NCI-H1092 (cell line): ENCODE measurements around the gene RBM10.

Experiments
- DNase-seq: peaks from one replicate; lab custom pipeline; 2025; lab: John Stamatoyannopoulos, UW

RBM10 gene

DNA sequence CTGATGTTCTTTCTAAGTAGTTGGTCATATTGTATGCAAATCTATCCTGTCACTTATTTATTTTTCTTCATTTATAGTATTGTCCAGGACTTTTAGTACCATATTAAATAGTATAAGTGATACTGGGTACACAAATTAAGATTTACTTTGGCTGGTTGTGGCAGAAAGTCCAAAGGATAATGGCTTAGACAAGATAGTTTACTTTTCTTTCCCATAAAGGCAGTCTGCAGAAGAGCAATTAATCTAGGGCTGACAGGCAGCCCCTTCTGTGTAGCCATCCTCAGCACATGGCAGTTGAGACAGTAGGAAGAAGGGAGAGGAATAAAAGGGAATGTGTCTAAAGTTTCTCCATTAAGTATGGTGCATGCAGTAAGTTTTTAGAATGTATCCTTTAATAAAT is 6.4 kb downstream of the RBM10 start:
- no peak for DNase-seq

DNA sequence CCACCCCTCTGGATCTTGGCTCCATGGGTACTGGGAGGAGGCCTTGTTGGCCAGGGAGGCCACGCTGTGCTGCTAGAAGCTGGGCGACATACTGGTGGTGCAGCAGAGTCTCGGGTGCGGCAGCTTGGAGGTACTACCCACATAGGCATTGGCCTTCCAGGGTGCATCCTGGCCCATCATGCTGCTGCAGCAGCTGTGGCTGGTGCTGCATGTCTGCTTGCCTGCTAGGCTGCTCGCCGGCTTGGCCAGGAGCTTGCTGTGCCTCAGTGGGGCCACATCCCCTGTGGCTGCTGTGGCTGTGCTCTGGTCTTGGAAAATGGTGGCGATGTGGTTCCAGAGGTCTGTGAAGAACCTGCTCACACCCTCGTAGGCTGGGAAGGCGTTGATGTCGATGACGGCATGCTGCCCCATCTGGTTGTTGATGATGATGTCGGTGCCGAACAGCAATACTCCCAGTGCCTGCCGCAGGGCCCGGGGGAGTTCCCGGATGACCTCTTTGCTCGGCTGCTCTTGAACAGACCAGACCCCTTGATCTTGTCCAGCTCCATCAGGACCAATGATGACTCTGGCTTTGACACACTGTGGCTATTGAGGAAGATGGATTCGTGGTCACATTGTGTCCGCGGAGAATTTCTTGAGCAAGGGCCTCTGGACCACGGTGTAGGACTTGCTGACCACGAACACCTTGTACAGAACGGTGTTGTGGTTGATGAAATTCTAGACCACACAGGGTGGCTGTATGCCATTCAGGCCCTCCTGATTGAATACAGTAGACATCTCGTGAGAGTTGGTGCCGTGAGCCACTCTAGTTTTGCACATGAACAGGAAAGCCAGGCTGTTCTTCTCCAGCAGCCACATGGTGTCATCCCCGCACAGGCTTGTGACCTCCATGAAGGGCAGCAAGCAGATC is 11.8 kb downstream of the RBM10 start:
- no peak for DNase-seq

DNA sequence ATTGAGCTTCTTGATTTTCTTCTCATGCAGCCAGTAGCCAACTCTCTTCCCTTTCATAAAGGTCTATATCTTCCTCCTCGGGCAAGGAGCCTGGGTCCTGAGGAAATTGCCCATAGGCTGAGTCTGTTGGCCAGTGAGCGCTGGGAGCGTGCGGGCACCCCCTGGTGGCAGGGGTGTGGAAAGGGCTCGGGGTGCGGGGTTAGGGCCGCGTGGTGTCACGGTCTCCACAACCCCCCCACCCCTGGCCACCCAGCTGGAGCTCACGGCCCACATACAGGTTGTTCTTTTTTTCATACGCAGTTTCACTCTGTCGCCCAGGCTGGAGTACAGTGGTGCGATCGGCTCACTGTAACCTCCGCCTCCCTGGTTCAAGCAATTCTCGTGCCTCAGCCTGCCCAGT is 13.1 kb downstream of the RBM10 start:
- DNase-seq: no peak

DNA sequence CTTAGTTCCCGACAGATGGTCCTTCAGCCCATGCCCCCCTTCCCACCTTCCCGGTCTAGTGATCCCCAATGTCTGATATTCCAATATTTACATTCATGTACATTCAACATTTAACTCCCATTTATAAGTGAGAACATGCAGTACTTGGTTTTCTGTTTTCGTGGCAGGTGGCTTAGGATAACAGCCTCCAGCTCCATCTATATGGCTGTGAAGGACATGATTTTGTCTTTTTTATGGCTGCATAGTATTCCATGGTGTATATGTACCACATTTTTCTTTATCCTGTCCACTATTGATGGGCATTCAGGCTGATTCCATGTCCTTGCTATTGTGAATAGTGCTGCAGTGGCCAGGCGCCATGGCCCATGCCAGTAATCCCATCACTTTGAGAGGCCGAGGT is 13.8 kb downstream of the RBM10 start:
- DNase-seq: no peak

DNA sequence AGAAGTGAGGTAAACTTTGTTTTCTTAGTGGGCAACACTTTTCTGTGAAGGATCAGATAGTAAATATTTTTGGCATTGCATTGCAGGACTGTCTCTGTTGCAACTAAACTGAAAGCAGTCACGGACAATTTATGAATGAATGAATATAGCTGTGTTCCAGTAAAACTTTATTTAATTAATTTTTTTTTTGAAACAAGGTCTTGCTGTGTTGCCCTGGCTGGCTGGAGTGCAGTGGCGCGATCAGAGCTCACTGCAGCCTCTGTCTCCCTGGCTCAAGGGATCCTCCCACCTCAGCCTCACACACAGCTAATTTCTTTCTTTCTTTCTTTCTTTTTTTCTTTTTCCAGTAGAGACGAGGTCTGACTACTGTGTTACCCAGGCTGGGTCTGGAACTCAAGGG is 15.8 kb downstream of the RBM10 start:
- no peak for DNase-seq

DNA sequence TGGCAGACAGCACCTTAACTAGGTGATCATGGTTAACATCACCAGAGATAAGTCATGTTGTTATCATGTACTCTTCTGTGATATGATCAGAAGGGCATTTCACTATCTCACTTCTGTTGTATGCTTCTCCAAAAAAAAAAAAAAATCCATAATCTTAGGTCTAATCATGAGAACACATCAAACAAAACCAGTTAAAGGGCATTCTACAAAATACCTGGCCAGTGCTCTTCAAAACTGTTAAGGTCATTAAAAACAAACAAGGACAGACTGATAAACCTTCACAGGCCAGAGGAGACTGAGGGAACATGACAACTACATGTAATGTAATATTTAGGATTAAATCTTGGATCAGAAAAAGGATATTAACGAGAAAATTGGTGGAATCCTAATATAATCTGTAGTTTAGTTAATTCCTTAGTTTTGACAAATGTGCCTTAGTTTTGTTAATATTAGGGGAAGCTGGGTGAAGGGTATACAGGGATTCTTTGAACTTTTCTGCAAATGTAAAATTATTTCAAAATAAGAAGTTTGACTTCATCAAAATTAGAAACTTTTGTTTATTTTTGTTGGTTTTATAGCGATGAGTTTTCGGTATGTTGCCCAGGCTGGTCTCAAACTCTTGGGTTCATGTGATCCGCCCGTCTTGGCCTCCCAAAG is 18.0 kb downstream of the RBM10 start:
- DNase-seq: no peak

DNA sequence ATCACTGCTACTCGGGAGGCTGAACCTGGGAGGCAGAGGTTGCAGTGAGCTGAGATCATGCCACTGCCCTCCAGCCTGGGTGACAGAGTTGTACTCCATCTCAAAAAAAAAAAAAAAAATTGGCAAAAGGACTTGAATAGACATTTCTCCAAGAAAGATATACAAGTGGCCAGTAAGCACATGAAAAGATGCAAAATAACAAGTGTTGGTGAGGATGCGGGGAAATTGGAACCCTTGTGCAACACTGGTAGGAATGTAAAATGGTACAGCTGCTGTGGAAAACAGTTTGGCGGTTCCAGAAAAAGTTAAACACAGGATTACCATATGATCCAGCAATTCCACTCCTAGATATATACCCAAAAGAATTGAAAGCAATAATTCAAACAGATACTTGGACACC is 19.4 kb downstream of the RBM10 start:
- DNase-seq: no peak

DNA sequence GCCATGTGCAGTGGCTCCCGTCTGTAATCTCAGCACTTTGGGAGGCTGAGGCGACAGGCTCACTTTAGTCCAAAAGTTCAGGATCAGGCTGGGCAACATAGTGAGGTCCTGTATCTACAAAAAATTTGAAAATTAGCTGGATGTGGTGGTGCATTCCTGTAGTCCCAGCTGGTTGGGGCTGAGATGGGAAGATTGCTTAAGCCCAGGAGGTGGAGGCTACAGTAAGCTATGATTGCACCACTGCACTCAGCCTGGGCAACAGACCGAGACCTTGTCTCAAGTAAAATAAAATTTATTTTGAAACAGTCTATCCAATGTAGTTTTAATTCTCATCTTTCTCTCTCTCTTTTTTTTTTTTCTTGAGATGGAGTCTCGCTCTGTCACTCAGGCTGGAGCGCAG is 21.1 kb downstream of the RBM10 start:
- DNase-seq: no peak

DNA sequence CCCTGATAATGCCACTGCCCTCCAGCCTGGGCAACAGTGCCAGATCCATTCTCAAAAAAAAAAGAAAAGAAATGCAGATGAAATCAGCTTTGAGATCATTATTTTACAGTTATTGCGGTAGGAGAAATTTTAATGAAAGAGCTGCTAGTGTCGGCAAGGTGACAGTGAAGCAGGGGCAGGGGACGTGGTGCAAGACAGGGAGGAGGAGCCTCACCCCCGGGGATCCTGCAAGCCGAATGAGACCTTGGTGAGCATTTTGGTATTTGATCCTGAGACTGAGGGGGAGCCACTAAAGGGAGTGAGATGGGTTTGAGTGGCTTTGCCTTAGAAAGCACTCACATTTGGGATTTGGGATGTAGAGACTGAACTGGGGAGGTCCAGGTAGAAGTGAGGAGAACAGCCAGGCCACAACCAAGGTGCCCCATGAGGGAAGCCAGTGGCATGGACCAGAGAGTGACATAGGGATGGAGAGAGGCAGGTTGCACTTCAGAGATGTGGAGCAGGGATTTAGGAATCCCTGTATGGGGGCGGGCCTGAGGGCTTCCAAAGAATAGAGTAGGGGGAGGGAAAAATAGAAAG is 23.6 kb downstream of the RBM10 start:
- DNase-seq: no peak

DNA sequence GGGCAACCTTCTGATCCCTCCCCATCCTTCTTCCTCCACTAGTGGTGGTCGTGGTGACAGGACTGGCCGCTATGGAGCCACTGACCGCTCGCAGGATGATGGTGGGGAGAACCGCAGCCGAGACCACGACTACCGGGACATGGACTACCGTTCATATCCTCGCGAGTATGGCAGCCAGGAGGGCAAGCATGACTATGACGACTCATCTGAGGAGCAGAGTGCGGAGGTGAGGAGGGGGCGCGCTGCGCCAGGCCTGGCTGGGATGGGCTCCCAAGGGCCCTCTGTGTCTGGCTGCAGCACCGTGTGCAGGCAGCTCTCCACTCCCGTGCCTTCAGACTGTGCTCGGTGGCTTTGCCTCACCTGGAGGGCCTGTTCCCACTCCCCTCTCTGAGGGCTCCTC is 24.3 kb downstream of the RBM10 start:
- DNase-seq: no peak

DNA sequence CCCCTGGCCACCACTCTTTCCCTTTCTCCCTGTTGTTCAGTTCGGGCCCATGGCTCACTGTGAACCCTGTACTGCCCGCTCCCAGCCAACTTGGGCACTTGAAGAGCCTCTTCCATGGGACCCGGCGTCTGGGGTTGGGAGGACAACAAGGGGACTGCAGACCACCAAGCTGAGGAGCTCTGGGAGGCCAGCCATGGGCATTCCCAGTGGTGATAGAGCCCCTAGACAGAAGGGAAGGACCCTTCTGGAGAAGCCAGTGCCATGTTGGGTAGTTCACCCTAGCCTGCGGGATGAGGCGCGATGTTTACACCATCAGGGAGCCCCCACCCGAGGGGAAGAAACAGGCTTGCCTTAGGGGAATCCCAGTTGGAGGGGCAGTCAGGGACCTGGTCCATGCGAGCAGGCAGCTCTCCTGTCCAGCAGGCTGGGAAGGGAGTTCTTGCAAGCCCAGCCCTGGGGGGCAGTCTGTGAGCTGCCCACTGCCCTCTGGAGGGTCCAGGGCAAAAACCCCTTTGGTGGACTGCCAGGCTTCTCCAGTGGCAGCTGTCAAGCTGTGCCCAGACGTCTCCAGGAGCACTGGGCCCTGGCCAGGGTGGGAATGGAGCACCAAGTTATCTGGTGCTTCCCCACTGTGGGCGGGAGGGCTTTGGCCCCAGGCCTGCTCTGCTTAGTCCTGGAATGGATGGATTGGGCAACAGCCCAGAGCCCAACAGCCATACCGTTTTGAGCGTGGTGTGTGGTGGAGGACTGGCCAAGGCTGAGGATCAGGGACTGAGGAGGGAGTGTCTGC is 24.9 kb downstream of the RBM10 start:
- DNase-seq: no peak

DNA sequence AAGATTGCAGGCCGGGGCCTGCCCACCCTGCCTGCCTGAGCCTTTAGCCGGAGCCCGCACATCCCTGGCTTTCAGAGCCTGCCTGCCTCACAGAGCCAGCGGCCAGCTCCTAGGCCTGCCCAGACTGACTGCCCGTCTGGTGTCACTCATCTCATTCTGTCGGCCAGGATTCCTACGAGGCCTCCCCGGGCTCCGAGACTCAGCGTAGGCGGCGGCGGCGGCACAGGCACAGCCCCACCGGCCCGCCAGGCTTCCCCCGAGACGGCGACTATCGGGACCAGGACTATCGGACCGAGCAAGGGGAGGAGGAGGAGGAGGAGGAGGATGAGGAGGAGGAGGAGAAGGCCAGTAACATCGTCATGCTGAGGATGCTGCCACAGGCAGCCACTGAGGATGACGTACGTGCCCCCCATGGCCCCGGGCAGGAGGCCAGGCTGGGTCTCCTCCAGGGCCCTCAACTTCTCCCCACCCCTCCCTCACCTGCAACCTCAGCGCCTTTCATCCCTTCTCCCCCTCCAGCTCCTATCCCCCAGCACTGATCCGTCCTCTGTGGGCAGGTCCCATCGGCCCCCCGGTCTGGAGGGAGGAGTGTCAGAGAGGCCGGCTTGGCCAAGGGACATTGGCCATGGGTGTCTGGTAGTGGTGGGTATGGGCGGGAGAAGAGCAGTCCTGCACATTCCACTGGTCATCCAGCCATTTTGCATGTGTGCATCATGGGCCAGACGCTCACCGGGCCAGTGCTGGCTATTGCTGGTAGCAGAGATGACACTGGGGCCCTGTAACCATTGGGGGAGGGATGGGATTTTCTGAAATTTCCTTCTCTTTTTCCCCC is 26.1 kb downstream of the RBM10 start:
- no peak for DNase-seq

DNA sequence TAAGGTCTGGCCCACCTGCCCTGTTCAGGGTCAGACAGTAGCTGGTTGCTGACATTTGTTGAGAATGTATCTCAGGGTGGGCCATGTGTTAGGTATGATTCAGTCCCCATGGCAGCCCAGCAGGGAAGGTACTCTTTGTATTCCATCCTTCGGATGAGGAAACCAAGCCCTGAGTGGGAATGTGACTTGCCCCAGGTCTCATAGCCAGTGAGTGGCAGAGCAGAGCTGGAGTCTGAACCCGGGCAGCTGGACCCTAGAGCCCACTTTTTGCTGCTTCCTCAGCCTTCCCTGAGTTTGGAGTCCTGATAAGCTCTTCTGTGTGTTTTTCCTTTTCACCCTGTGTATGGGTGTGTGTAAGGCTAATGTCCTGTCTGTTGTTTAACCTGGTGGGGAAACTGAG is 27.0 kb downstream of the RBM10 start:
- no peak for DNase-seq

DNA sequence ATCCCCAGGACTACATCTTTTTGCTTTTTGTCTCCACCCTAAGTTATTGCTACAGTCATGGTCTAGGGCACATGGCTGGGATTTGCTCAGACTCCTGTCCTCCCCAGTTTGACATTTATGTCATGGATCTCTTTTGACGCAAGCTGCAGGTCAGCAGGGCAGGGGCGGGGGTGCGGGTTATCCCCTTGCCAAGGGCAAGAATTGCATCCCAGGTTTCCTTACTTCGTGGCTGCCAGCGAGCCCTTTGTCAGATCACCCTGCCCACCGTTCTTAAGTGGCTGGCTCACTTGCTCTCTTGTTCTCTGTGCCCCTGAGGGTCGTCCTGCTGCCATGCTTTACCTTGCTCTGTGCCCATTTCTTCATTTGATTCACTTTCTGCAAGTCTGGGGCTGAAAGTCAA is 27.5 kb downstream of the RBM10 start:
- DNase-seq: no peak

DNA sequence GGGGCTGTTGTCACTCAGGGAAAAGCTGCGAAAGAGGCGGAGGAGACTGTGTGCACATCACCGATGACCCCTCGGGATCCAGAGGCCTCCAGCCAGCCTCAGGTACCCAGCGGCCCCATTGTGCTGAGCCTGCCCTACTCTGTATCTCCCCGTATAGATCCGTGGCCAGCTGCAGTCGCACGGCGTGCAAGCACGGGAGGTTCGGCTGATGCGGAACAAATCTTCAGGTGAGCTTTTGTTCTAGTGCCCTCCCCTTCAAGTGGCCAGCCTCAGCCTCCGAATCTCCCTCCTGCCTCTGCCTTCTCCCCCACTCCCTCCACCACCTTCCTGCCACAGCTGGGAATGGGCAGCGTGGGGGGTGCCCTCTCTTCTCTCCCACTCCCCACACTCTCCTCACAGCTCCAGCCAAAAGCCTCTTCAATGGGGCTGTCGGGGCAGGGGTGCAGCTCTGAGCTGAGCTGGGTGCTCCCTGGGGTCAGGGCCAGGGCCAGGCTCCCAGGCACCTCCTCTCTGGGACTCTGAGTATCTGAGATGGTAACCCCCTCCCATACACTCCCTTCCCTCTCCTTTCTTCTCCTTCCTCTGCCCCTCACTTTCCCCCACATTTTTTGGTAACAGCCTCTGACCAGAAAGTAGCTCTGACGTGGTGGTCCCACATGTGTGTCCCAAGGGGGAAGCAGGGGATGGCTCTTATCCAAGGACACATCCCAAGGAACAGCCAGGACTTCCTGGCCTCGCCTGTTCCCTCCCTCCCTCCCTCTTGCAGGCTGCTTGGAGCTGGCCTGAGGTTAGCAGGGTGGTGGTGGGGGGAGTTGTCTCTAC is 28.2 kb downstream of the RBM10 start:
- DNase-seq: no peak

DNA sequence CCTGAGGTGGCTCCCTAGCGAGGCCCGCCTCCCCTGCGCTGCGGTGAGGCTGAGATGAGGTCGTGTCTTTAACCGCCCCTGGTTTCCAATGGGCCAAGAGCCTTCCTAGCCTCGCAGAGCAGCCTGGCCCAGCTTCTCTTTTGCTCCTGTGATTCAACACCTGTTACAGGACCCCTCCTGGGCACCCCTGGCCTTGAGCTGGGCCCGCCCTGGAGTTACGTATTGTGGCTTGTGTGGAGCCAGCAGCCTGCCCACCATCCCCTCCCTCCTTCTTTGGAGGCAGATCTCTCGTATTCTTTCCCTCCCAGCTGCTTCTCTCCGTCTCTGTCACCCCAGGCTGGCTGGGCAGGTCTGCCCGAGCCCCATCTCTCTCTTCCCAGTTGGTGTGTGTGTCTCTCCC is 29.4 kb downstream of the RBM10 start:
- DNase-seq: no peak

DNA sequence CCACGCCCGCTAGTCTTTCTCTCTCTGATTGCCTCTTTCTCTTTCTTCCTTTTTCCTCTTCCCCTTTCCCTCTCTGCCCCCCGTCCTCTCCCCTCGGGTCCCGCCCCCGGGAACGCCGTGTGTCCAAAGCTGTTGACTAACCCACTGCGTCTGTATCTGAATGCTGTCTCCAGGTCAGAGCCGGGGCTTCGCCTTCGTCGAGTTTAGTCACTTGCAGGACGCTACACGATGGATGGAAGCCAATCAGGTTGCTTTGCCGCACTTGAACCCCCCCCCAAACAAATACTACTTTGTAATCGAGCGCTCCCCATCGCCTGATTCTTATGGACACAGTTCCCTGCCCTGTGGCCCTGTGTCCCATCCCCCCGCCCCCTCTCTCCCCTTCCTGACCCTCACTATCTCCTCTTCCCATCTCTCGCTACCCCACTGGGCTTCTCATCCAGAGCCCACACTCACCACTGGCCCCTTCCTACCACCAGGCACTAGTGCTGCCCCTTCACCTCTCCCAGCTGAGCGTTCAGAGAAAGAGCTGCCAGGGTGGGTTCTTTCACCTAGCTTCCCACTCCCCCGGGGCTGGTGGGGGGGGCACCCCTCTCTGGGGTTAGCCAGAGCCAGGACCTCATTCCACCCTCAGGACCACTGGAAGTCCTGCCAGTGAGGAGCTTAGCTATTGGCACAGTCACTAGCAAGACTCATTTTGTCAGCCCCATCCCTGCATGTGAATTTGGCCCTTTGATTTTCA is 30.0 kb downstream of the RBM10 start:
- DNase-seq: no peak

DNA sequence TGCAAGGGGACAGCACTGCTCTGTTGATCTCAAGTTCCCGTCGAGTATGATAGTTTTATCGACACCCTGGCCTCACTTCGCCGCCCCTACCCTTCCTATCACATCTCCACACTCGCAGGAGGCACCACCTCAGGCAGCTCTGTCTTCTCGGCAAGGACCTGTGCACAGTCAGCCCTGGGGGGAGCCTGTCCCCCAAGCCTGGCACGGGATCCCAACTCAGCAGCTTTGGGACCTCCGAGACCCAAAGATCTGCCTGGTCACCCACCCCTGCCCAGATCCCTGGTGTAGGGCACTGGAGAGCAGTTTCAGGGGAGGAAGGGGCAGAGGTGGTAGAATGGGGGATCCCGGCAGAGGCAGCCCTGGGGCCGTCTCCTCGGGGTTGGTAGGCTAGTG is 30.6 kb downstream of the RBM10 start:
- DNase-seq: no peak

DNA sequence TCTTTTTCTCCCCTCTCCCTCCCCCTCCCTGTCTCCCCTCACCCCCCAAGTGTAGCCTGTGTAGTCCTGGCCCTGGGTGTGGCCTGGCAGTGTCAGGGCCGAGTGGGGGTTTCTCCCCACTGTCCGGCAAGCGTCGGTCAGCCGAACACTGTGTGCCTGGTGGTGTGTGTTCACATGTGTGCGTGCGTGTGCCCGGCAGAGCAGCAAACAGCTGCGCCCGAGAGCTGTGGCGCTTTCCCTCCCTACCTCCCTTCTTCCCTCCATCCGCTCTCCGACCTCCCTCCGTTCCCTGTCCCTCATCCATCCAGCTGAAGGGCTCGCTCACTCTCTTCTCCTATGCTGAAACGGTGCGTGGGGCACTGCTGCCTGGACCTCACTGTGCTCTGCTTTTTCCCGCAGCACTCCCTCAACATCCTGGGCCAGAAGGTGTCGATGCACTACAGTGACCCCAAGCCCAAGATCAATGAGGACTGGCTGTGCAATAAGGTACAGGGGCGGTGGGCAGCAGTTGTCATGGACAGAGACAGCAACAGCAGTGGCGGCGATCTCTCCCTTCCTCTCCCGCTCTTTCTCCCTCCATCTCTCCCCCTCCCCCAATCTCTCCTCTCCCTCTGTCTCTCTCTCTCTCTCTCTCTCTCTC is 31.2 kb downstream of the RBM10 start:
- no peak for DNase-seq

DNA sequence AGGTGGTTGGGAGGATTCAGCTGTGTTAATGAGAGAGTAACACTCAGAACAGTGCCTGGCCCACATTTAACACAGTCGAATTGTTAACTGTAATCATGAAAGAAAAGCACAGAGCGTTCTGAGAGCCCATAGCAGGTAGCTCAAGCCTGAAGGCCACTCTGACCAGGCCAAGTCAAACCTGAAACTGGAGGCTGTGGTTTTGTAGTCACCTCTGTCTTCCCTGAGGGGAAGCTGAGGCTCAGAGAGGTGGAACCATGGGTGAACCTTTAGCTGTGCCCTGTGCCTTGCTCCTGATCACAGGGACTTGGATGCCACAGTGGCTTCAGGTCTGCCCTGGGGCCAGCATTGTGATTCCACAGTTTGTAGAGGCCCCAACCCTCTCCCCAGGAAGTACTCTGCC is 32.1 kb downstream of the RBM10 start:
- DNase-seq: no peak
